ENCODE data around the gene CEACAM16.

Gene CEACAM16

GRCh38 chr19:44725684-44726083 is 26.7 kb downstream of the CEACAM16 start:
- no peak overlapping the region for H3K18ac ChIP-seq (ENCODE audit: low read length)
- H3K27me3 ChIP-seq (ENCODE audit: insufficient read depth, low read length, poor library complexity): no peaks in the 10 kb centered on the region
- H3K56ac ChIP-seq (ENCODE audit: low read length): no peak overlapping the region
- H2BK120ac ChIP-seq (ENCODE audit: low read depth, low read length): no peak overlapping the region
- no peak overlapping the region for H3K27ac ChIP-seq (ENCODE audit: low read depth, low read length)
- no peaks in the 10 kb centered on the region for H3K79me2 ChIP-seq (ENCODE audit: control insufficient read depth, insufficient read depth, low read length)
- H3K4me1 ChIP-seq (ENCODE audit: control insufficient read depth, low read depth, low read length): no peaks in the 10 kb centered on the region
- H3K79me1 ChIP-seq (ENCODE audit: low read length): no peaks in the 10 kb centered on the region
- no peak overlapping the region for H3K23ac ChIP-seq (ENCODE audit: low read length)
- no peak overlapping the region for H3K4ac ChIP-seq (ENCODE audit: low read depth, low read length)
- H2AK5ac ChIP-seq (ENCODE audit: low read length): no peak overlapping the region
- no peak overlapping the region for H3K4me3 ChIP-seq (ENCODE audit: low read length)
- DNase-seq: no peak
- no peak overlapping the region for H4K5ac ChIP-seq (ENCODE audit: low read length)
- no CpG with 5 or more reads among the region's 5 CpGs for WGBS (ENCODE audit: extremely low coverage, insufficient coverage, low lambda C conversion rate)
- H3K4me2 ChIP-seq (ENCODE audit: low read length): no peak overlapping the region
- no peaks in the 10 kb centered on the region for H3K36me3 ChIP-seq (ENCODE audit: control insufficient read depth, insufficient read depth, low read length)
- no peak overlapping the region for H3K9ac ChIP-seq (ENCODE audit: low read length)
- H2BK15ac ChIP-seq (replicated peaks; ENCODE audit: low read depth): no peak overlapping the region
- H2BK5ac ChIP-seq (ENCODE audit: low read length): no peak overlapping the region
- no peak overlapping the region for H4K8ac ChIP-seq (ENCODE audit: low read depth, low read length)

GRCh38 chr19:44726465-44726864 is 27.5 kb downstream of the CEACAM16 start:
- no peak overlapping the region for H3K4ac ChIP-seq (ENCODE audit: low read depth, low read length)
- no peak overlapping the region for H4K5ac ChIP-seq (ENCODE audit: low read length)
- no peaks in the 10 kb centered on the region for H3K36me3 ChIP-seq (ENCODE audit: control insufficient read depth, insufficient read depth, low read length)
- no peak overlapping the region for H2BK15ac ChIP-seq (replicated peaks; ENCODE audit: low read depth)
- H3K18ac ChIP-seq (ENCODE audit: low read length): no peak overlapping the region
- no peak overlapping the region for H4K8ac ChIP-seq (ENCODE audit: low read depth, low read length)
- H3K79me2 ChIP-seq (ENCODE audit: control insufficient read depth, insufficient read depth, low read length): no peaks in the 10 kb centered on the region
- no peak overlapping the region for H3K4me2 ChIP-seq (ENCODE audit: low read length)
- no peak overlapping the region for H2AK5ac ChIP-seq (ENCODE audit: low read length)
- DNase-seq: no peak
- no peak overlapping the region for H3K23ac ChIP-seq (ENCODE audit: low read length)
- no peak overlapping the region for H3K56ac ChIP-seq (ENCODE audit: low read length)
- no peak overlapping the region for H3K9ac ChIP-seq (ENCODE audit: low read length)
- no peaks in the 10 kb centered on the region for H3K4me1 ChIP-seq (ENCODE audit: control insufficient read depth, low read depth, low read length)
- WGBS (ENCODE audit: extremely low coverage, insufficient coverage, low lambda C conversion rate): no CpG with 5 or more reads among the region's 12 CpGs
- no peak overlapping the region for H3K27ac ChIP-seq (ENCODE audit: low read depth, low read length)
- no peak overlapping the region for H2BK120ac ChIP-seq (ENCODE audit: low read depth, low read length)
- H3K27me3 ChIP-seq (ENCODE audit: insufficient read depth, low read length, poor library complexity): no peaks in the 10 kb centered on the region
- no peak overlapping the region for H3K4me3 ChIP-seq (ENCODE audit: low read length)
- H2BK5ac ChIP-seq (ENCODE audit: low read length): no peak overlapping the region
- H3K79me1 ChIP-seq (ENCODE audit: low read length): no peaks in the 10 kb centered on the region

GRCh38 chr19:44728178-44728577 is 29.2 kb downstream of the CEACAM16 start:
- Histone ChIP-seq H3K23ac (ENCODE audit: low read length) (no peak overlapping the region), H3K4me1 (ENCODE audit: control insufficient read depth, low read depth, low read length) (no peaks in the 10 kb centered on the region), H3K4me2 (ENCODE audit: low read length) (no peak overlapping the region), H3K4ac (ENCODE audit: low read depth, low read length) (no peak overlapping the region), H3K4me3 (ENCODE audit: low read length) (no peak overlapping the region), H2AK5ac (ENCODE audit: low read length) (no peak overlapping the region), H3K79me1 (ENCODE audit: low read length) (no peaks in the 10 kb centered on the region), H3K36me3 (ENCODE audit: control insufficient read depth, insufficient read depth, low read length) (no peaks in the 10 kb centered on the region), H4K5ac (ENCODE audit: low read length) (no peak overlapping the region), H2BK5ac (ENCODE audit: low read length) (no peak overlapping the region), H4K8ac (ENCODE audit: low read depth, low read length) (no peak overlapping the region), H3K27me3 (ENCODE audit: insufficient read depth, low read length, poor library complexity) (no peaks in the 10 kb centered on the region), H2BK120ac (ENCODE audit: low read depth, low read length) (no peak overlapping the region), H3K27ac (ENCODE audit: low read depth, low read length) (no peak overlapping the region), H3K9ac (ENCODE audit: low read length) (no peak overlapping the region), H2BK15ac (replicated peaks; ENCODE audit: low read depth) (no peak overlapping the region), H3K56ac (ENCODE audit: low read length) (no peak overlapping the region), H3K79me2 (ENCODE audit: control insufficient read depth, insufficient read depth, low read length) (no peaks in the 10 kb centered on the region), H3K18ac (ENCODE audit: low read length) (no peak overlapping the region)
- no CpG with 5 or more reads among the region's 6 CpGs for WGBS (ENCODE audit: extremely low coverage, insufficient coverage, low lambda C conversion rate)
- no peak for DNase-seq

- H3K9ac ChIP-seq (ENCODE audit: low read length): no peak overlapping the region
- no peak overlapping the region for H3K4me3 ChIP-seq (ENCODE audit: low read length)
- no peak overlapping the region for H2BK15ac ChIP-seq (replicated peaks; ENCODE audit: low read depth)
- DNase-seq: no peak
- H2BK120ac ChIP-seq (ENCODE audit: low read depth, low read length): no peak overlapping the region
- no peak overlapping the region for H4K8ac ChIP-seq (ENCODE audit: low read depth, low read length)
- no peaks in the 10 kb centered on the region for H3K4me1 ChIP-seq (ENCODE audit: control insufficient read depth, low read depth, low read length)
- WGBS (ENCODE audit: extremely low coverage, insufficient coverage, low lambda C conversion rate): no CpG with 5 or more reads among the region's 8 CpGs
- no peak overlapping the region for H3K4me2 ChIP-seq (ENCODE audit: low read length)
- no peak overlapping the region for H3K4ac ChIP-seq (ENCODE audit: low read depth, low read length)
- H2BK5ac ChIP-seq (ENCODE audit: low read length): no peak overlapping the region
- no peak overlapping the region for H3K18ac ChIP-seq (ENCODE audit: low read length)
- H3K27me3 ChIP-seq (ENCODE audit: insufficient read depth, low read length, poor library complexity): no peaks in the 10 kb centered on the region
- H2AK5ac ChIP-seq (ENCODE audit: low read length): no peak overlapping the region
- H4K5ac ChIP-seq (ENCODE audit: low read length): no peak overlapping the region
- H3K23ac ChIP-seq (ENCODE audit: low read length): no peak overlapping the region
- no peak overlapping the region for H3K56ac ChIP-seq (ENCODE audit: low read length)
- no peaks in the 10 kb centered on the region for H3K79me2 ChIP-seq (ENCODE audit: control insufficient read depth, insufficient read depth, low read length)
- H3K27ac ChIP-seq (ENCODE audit: low read depth, low read length): no peak overlapping the region
- H3K36me3 ChIP-seq (ENCODE audit: control insufficient read depth, insufficient read depth, low read length): no peaks in the 10 kb centered on the region
- no peaks in the 10 kb centered on the region for H3K79me1 ChIP-seq (ENCODE audit: low read length)
Observed at GRCh38 chr19:44729516-44730033, 30.6 kb downstream of the CEACAM16 start.

- Histone ChIP-seq H4K8ac (ENCODE audit: low read depth, low read length) (no peak overlapping the region), H2BK120ac (ENCODE audit: low read depth, low read length) (no peak overlapping the region), H3K27me3 (ENCODE audit: insufficient read depth, low read length, poor library complexity) (no peaks in the 10 kb centered on the region), H2BK15ac (replicated peaks; ENCODE audit: low read depth) (no peak overlapping the region), H3K4me1 (ENCODE audit: control insufficient read depth, low read depth, low read length) (no peaks in the 10 kb centered on the region), H3K18ac (ENCODE audit: low read length) (no peak overlapping the region), H3K56ac (ENCODE audit: low read length) (no peak overlapping the region), H3K4me2 (ENCODE audit: low read length) (no peak overlapping the region), H3K36me3 (ENCODE audit: control insufficient read depth, insufficient read depth, low read length) (no peaks in the 10 kb centered on the region), H3K79me2 (ENCODE audit: control insufficient read depth, insufficient read depth, low read length) (no peaks in the 10 kb centered on the region), H3K23ac (ENCODE audit: low read length) (no peak overlapping the region), H3K27ac (ENCODE audit: low read depth, low read length) (no peak overlapping the region), H3K79me1 (ENCODE audit: low read length) (no peaks in the 10 kb centered on the region), H2AK5ac (ENCODE audit: low read length) (no peak overlapping the region), H2BK5ac (ENCODE audit: low read length) (no peak overlapping the region), H3K4me3 (ENCODE audit: low read length) (no peak overlapping the region), H4K5ac (ENCODE audit: low read length) (no peak overlapping the region), H3K4ac (ENCODE audit: low read depth, low read length) (no peak overlapping the region), H3K9ac (ENCODE audit: low read length) (no peak overlapping the region)
- WGBS (ENCODE audit: extremely low coverage, insufficient coverage, low lambda C conversion rate): no CpG with 5 or more reads among the region's 5 CpGs
- DNase-seq: no peak
Observed at GRCh38 chr19:44731081-44731480, 32.1 kb downstream of the CEACAM16 start.

GRCh38 chr19:44731622-44732021 is 32.7 kb downstream of the CEACAM16 start:
- WGBS (ENCODE audit: extremely low coverage, insufficient coverage, low lambda C conversion rate): no CpG with 5 or more reads among the region's 5 CpGs
- no peak overlapping the region for H3K4me2 ChIP-seq (ENCODE audit: low read length)
- no peak overlapping the region for H2BK120ac ChIP-seq (ENCODE audit: low read depth, low read length)
- no peaks in the 10 kb centered on the region for H3K4me1 ChIP-seq (ENCODE audit: control insufficient read depth, low read depth, low read length)
- H3K79me2 ChIP-seq (ENCODE audit: control insufficient read depth, insufficient read depth, low read length): no peaks in the 10 kb centered on the region
- no peaks in the 10 kb centered on the region for H3K36me3 ChIP-seq (ENCODE audit: control insufficient read depth, insufficient read depth, low read length)
- H4K5ac ChIP-seq (ENCODE audit: low read length): no peak overlapping the region
- H2AK5ac ChIP-seq (ENCODE audit: low read length): no peak overlapping the region
- H3K79me1 ChIP-seq (ENCODE audit: low read length): no peaks in the 10 kb centered on the region
- no peak overlapping the region for H4K8ac ChIP-seq (ENCODE audit: low read depth, low read length)
- no peak overlapping the region for H2BK15ac ChIP-seq (replicated peaks; ENCODE audit: low read depth)
- H3K18ac ChIP-seq (ENCODE audit: low read length): no peak overlapping the region
- H3K23ac ChIP-seq (ENCODE audit: low read length): no peak overlapping the region
- H3K27me3 ChIP-seq (ENCODE audit: insufficient read depth, low read length, poor library complexity): no peaks in the 10 kb centered on the region
- no peak overlapping the region for H3K9ac ChIP-seq (ENCODE audit: low read length)
- H3K4ac ChIP-seq (ENCODE audit: low read depth, low read length): no peak overlapping the region
- H3K56ac ChIP-seq (ENCODE audit: low read length): no peak overlapping the region
- H2BK5ac ChIP-seq (ENCODE audit: low read length): no peak overlapping the region
- no peak overlapping the region for H3K27ac ChIP-seq (ENCODE audit: low read depth, low read length)
- no peak for DNase-seq
- no peak overlapping the region for H3K4me3 ChIP-seq (ENCODE audit: low read length)

Data from mesendoderm (in vitro differentiated cells).